ENCODE results near the gene TPI1. TPM values are rescaled to one million over a fixed set of nuclear protein-coding genes. Genes with fewer than 3 reads are reported as not detected.

TPI1 gene
- total RNA-seq, 1 experiment from 2014 or later, result 549 TPM

DNA sequence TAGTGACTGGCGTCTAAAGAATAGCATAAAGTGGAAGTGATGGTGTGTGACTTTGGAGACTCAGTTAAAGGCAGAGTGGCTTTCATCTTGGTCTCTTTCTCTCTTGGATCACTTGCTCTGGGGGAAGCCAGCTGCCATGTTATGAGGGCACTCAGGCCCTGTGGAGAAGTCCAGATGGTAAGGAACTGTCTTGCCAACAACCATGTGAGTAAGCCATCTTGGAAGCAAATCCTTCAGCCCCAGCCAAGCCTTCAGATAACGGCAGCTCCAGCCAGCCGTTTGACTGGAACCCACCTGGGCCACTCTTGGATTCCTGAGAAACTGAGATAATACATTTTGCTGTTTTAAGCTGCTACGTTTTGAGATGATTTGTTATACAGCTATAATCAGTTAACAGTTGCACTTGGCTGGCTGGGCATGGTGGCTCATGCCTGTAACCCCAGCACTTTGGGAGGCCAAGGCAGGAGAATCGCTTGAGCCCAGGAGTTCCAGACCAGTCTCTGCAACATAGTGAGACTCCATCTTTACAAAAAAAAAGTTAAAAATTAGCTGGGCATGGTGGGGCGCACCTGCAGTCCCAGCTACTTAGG, 29.6 kb downstream of the TPI1 start:
- H3K4me1 Mint-ChIP-seq (ENCODE audit: insufficient read depth, unreplicated experiment), result peaks cover 5% of the 10 kb centered on the region
- no TSS peak for BruUV-seq (replicated peaks)
- intact Hi-C loops (cut with micrococcal nuclease), result no loop called here
- no peaks in the 10 kb centered on the region for H3K9me3 Mint-ChIP-seq (ENCODE audit: unreplicated experiment)
- POLR2A ChIA-PET, result interaction anchor here (0.6 to 1.5 kb wide), 2 partner anchors 27 to 82 kb away, joined by 3 to 5 read pairs; no protein-coding TSS in a partner anchor
- TF ChIP-seq, protein P1, sequence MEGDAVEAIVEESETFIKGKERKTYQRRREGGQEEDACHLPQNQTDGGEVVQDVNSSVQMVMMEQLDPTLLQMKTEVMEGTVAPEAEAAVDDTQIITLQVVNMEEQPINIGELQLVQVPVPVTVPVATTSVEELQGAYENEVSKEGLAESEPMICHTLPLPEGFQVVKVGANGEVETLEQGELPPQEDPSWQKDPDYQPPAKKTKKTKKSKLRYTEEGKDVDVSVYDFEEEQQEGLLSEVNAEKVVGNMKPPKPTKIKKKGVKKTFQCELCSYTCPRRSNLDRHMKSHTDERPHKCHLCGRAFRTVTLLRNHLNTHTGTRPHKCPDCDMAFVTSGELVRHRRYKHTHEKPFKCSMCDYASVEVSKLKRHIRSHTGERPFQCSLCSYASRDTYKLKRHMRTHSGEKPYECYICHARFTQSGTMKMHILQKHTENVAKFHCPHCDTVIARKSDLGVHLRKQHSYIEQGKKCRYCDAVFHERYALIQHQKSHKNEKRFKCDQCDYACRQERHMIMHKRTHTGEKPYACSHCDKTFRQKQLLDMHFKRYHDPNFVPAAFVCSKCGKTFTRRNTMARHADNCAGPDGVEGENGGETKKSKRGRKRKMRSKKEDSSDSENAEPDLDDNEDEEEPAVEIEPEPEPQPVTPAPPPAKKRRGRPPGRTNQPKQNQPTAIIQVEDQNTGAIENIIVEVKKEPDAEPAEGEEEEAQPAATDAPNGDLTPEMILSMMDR (IDR thresholded peaks at IDR 0.05; ENCODE audit: unreplicated experiment), result no peak
- CTCF ChIA-PET, result interaction anchor here (0.9 to 2.4 kb wide), 4 partner anchors 25 to 216 kb away, joined by 3 to 23 read pairs (median 4); partner anchors contain the start of gene SPSB2
- H3K27me3 Mint-ChIP-seq (ENCODE audit: insufficient read depth, unreplicated experiment), result no peaks in the 10 kb centered on the region
- H3K36me3 Mint-ChIP-seq (ENCODE audit: insufficient read depth, unreplicated experiment), result no peaks in the 10 kb centered on the region
- no peak overlapping the region for H3K4me3 Mint-ChIP-seq (ENCODE audit: unreplicated experiment)
- no peak overlapping the region for H3K27ac Mint-ChIP-seq (ENCODE audit: low read depth, unreplicated experiment)
- no peak for DNase-seq (ENCODE audit: unreplicated experiment)

GRCh38 chr12:6899427-6899826, 32.1 kb downstream of the TPI1 start:
- Mint-ChIP-seq H3K27ac (ENCODE audit: low read depth, unreplicated experiment) (no peak overlapping the region), H3K27me3 (ENCODE audit: insufficient read depth, unreplicated experiment) (no peaks in the 10 kb centered on the region), H3K36me3 (ENCODE audit: insufficient read depth, unreplicated experiment) (no peaks in the 10 kb centered on the region), H3K4me3 (ENCODE audit: unreplicated experiment) (no peak overlapping the region), H3K4me1 (ENCODE audit: insufficient read depth, unreplicated experiment) (peaks cover 5% of the 10 kb centered on the region), H3K9me3 (ENCODE audit: unreplicated experiment) (no peaks in the 10 kb centered on the region)
- intact Hi-C loops (cut with micrococcal nuclease), result no loop called here
- DNase-seq (ENCODE audit: unreplicated experiment), result peak; percentile 15
- CTCF ChIA-PET, result interaction anchor here (0.9 to 1.9 kb wide), 2 partner anchors 8 to 25 kb away, joined by 4 to 5 read pairs; no protein-coding TSS in a partner anchor
- POLR2A ChIA-PET, result interaction anchor here (0.6 to 1.7 kb wide), 3 partner anchors 27 to 499 kb away, joined by 3 to 5 read pairs (median 3); no protein-coding TSS in a partner anchor
- TF ChIP-seq, protein P1 (IDR thresholded peaks at IDR 0.05; ENCODE audit: unreplicated experiment), result no peak
- BruUV-seq (replicated peaks), result no TSS peak

DNA sequence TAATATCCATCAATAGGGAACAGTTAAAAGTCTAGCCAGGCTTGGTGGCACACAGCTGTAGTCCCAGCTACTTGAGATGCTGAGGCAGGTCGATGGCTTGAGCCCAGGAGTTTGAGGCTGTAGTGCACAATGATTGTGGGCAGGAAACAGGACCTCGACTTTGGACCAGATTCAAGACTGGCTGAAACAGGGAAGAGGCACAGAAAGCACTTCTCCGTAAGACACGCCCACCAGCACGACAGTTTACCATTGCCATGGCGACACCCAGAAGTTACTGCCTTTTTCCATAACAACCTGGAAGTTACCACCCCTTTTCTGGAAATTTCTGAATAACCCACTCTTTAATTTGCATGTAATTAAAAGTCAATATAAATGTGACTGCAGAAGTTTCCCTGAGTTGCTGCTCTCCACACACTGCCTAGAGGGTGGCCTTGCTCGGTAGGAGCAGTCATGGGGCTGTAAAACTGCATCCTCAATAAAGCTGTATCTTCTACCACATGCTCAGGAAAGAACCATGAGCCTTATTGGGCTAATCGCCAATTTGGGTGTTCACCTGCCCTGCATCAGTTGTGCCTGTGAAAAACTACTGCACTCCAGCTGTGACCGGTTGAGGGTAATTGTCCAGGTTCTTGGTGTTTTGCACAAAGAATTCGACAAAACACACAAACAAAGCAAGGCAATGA, 32.6 kb downstream of the TPI1 start:
- Mint-ChIP-seq H3K4me1 (ENCODE audit: insufficient read depth, unreplicated experiment) (peaks cover 5% of the 10 kb centered on the region), H3K36me3 (ENCODE audit: insufficient read depth, unreplicated experiment) (no peaks in the 10 kb centered on the region), H3K27me3 (ENCODE audit: insufficient read depth, unreplicated experiment) (no peaks in the 10 kb centered on the region), H3K9me3 (ENCODE audit: unreplicated experiment) (no peaks in the 10 kb centered on the region), H3K27ac (ENCODE audit: low read depth, unreplicated experiment) (no peak overlapping the region), H3K4me3 (ENCODE audit: unreplicated experiment) (no peak overlapping the region)
- TF ChIP-seq, protein P1 (IDR thresholded peaks at IDR 0.05; ENCODE audit: unreplicated experiment), result no peak
- intact Hi-C loops (cut with micrococcal nuclease), result no loop called here
- no TSS peak for BruUV-seq (replicated peaks)
- CTCF ChIA-PET, result interaction anchor here (0.6 to 1.9 kb wide), 5 partner anchors 8 to 374 kb away, joined by 3 to 6 read pairs (median 4); partner anchors contain the start of gene SPSB2
- POLR2A ChIA-PET, result interaction anchor here (0.6 to 1.7 kb wide), 4 partner anchors 9 to 500 kb away, joined by 3 to 5 read pairs (median 3); no protein-coding TSS in a partner anchor
- DNase-seq (ENCODE audit: unreplicated experiment), result peak; percentile 40

DNA sequence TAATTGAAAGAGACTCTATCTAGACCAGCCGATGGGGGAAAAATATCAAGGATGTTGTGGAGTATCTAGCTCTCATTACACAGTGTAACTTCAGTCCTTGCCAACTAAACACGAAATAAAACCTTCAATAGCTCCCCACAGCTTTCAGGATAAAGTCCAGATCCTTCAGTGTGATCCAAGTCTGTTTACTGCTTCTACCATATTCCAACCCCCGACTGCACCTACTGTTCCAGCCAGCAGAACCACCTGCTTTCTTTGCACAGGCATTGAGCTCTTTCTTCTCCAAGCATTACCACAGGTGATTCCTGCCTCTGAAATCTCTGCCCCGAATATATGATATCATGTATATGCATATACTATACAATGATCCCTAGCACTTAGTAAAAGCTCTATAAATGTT, 35.1 kb downstream of the TPI1 start:
- H3K36me3 Mint-ChIP-seq (ENCODE audit: insufficient read depth, unreplicated experiment), result no peaks in the 10 kb centered on the region
- no peaks in the 10 kb centered on the region for H3K27me3 Mint-ChIP-seq (ENCODE audit: insufficient read depth, unreplicated experiment)
- BruUV-seq (replicated peaks), result no TSS peak
- no peaks in the 10 kb centered on the region for H3K9me3 Mint-ChIP-seq (ENCODE audit: unreplicated experiment)
- POLR2A ChIA-PET, result interaction anchor here (0.6 to 1.4 kb wide), 3 partner anchors 23 to 51 kb away, joined by 3 to 5 read pairs (median 4); no protein-coding TSS in a partner anchor
- H3K4me1 Mint-ChIP-seq (ENCODE audit: insufficient read depth, unreplicated experiment), result peaks cover 5% of the 10 kb centered on the region
- no peak for DNase-seq (ENCODE audit: unreplicated experiment)
- intact Hi-C loops (cut with micrococcal nuclease), result no loop called here
- TF ChIP-seq, protein P1 (IDR thresholded peaks at IDR 0.05; ENCODE audit: unreplicated experiment), result no peak
- CTCF ChIA-PET, result interaction anchor here (0.9 to 1.6 kb wide), 5 partner anchors 8 to 62 kb away, joined by 3 to 14 read pairs (median 3); no protein-coding TSS in a partner anchor
- no peak overlapping the region for H3K4me3 Mint-ChIP-seq (ENCODE audit: unreplicated experiment)
- H3K27ac Mint-ChIP-seq (ENCODE audit: low read depth, unreplicated experiment), result no peak overlapping the region

Data from MCF 10A (cell line).